Left lobe of liver (tissue), 2 donors: ENCODE measurements around the gene DOCK3. TPM values are rescaled to one million over a fixed set of nuclear protein-coding genes. Genes with fewer than 3 reads are reported as not detected.

Source experiments
- ATAC-seq: fragments of 200-7000 bp; cut with Tn5 transposase; one replicate; pipeline ENCODE4 v1.9.1; 2020; ENCODE audit warnings: mild to moderate bottlenecking, moderate library complexity
- DNase-seq: peaks from one replicate; pipeline ENCODE4 v3.0.0-alpha.2; 2020; ENCODE audit warnings: low spot score
- total RNA-seq: library from RNA; stranded (reverse); gene quantifications from one replicate; pipeline ENCODE4 v1.2.1, GENCODE V29; 2021
- donor health status: DM: no; HTN: no; CAD: no; lungs with moderate emphysema.
- donor health status: DM: no; HTN: yes; CAD: no.

Gene DOCK3
- total RNA-seq, 1 donor from 2014 or later = not detected

- no peak for DNase-seq
- no peak for ATAC-seq
Observed at GRCh38 chr3:51392355-51393133, 717.8 kb downstream of the DOCK3 start.

- DNase-seq (no peak), ATAC-seq (no peak)
Observed at GRCh38 chr3:51393134-51393495, 718.4 kb downstream of the DOCK3 start.

GRCh38 chr3:51393564-51393963, 718.8 kb downstream of the DOCK3 start:
- DNase-seq (peak; percentile 42), ATAC-seq (no peak)

GRCh38 chr3:51394541-51394940, 719.8 kb downstream of the DOCK3 start:
- ATAC-seq (no peak), DNase-seq (peak; percentile 32)

DNA sequence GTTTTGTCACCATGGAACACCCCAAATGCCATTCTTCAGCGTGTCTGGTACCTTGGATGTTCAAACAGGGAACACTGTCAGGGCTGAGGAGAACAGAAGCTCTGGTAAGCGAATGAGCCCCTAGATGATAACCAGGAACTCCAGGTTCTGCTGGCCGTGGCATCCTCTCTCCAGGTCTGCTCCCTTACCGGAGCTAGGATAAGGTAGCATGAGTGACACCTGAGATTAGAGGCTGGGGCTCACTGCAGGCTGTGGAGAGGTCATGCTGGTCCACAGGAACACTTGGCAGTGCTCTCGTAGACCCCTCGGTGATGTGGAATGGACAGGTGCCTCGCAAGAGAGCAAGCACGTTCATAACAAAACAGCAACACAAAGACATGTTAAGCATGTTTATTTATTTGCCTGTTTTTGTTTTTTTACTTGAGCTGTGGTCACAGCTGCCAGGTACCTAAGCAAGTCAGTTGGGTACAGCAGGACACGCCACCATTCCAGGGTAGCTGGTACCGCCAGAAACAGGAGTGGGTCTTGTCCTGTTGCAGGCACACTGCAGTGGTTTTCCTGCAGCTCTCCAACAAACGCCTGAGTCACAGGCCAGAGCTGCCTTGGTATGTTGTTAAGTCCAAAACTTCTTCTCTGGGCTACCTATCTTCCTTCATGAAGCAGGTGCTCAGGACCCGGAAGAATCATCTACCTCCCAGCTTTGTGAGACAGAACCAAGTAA, 720.9 kb downstream of the DOCK3 start:
- DNase-seq = peak; percentile 30
- no peak for ATAC-seq

GRCh38 chr3:51396401-51396800, 721.7 kb downstream of the DOCK3 start:
- DNase-seq (peak; percentile 33), ATAC-seq (no peak)

DNA sequence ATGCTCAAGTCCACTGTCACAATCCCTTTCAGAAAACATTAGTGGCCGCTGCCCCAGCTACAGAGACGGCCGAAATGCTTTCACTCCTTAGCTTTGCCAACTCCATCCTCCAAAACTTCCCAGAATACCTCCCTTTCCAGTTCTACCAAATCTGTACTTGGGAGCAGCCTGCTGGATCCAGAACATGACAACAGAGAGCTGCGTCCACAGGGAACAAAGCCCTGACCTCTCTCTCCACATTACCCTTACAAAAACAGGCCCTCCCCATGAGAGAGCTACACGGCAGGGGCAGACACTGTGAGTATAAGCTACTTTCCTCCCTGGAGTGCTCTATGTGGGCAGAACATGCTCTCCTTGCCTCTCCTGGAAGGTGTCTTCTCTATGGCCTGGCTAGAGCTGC, 722.7 kb downstream of the DOCK3 start:
- peak; percentile 18 for DNase-seq
- no peak for ATAC-seq

- peak; percentile 14 for DNase-seq
- ATAC-seq = no peak
Observed at GRCh38 chr3:51398595-51399310, 724.0 kb downstream of the DOCK3 start.

DNA sequence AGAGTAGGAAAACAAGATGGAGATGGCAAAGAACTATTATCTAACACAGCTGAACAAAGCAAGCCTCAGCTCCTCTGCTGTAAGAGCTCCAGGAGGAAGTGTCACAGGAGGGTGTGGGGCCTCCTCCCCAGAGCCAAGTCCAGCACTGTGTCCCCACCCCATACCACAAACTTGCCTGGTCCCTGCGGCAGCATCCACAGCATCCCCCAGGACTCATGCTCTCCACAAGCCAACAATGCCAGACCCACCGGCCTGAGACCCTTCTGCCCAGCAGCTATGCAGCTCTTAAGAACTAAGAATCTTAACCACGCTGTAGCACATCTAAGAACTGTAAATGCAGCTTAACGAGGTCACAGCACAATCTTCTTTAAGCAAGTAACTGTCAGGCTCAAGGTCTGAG, 725.4 kb downstream of the DOCK3 start:
- no peak for ATAC-seq
- peak; percentile 18 for DNase-seq

- DNase-seq = peak; percentile 19
Observed at GRCh38 chr3:51401735-51402134, 727.0 kb downstream of the DOCK3 start.

GRCh38 chr3:51403675-51404074, 728.9 kb downstream of the DOCK3 start:
- no peak for ATAC-seq

More at GRCh38 chr3:51401735-51402134, 727.0 kb downstream of the DOCK3 start:
- no peak for ATAC-seq

DNA sequence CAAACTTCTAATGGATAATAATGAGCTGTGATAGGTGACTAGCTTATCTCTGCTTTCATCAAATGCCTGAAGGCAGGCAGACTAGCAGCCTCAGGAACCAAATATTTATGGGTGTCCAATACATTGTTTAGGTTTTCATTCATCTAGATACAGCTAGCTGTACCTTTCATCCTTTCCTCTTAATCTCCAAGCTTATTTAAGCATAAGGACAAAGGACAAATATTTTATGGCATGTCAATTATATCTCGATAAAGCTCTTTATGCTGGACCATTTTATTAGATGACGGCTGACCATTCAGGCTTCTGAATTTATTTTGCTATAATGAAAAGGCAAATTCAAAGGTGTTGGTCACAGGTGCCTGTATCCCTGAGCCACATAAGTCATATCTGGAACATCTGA, 733.3 kb downstream of the DOCK3 start:
- no peak for DNase-seq

More at GRCh38 chr3:51403675-51404074, 728.9 kb downstream of the DOCK3 start:
- DNase-seq = no peak

DNA sequence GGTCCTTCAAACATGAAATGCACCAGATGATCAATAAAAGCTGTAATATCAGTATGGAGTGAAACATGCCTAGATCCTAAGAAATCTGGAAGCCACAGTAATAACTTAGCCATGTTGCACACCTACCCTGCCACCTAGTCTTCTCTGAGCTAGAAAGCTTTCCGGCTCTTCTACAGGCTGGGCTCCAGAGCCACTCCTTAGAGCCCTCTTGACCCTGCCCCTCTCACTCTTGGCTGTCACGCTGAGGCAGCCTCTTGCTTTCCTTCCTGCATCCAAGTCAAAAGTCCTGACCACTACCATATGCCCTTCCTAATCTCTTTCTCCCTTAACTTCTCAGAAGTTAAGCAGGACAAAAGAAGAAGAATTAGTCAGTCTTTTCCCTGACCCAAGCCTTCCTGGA, 734.1 kb downstream of the DOCK3 start:
- no peak for DNase-seq
- no peak for ATAC-seq

More for the DNA sequence above, 733.3 kb downstream of the DOCK3 start:
- no peak for ATAC-seq

- ATAC-seq (no peak), DNase-seq (no peak)
Observed at GRCh38 chr3:51422211-51422610, 747.5 kb downstream of the DOCK3 start.

- ATAC-seq = no peak
- no peak for DNase-seq
Observed at GRCh38 chr3:51426921-51427320, 752.2 kb downstream of the DOCK3 start.

DNA sequence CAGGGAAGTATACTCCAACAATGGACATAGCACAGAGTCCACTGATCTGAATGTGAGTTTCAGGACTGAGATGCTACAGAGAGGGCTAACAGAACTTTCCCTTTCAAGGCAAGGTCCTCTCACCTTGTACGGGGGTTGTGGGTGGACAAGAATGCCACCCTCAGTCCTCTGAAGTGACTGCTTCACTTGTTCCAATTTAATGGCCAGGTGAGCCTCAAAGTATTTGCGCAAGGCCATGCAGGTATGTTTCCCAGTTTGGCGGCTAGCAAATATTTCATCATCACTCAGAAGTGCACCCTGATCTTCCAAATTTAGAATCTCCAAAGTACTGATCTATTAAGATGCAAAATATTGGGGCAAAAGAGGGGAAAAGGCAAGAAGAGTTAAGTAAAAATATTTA, 754.4 kb downstream of the DOCK3 start:
- DNase-seq (no peak), ATAC-seq (peak; percentile 59)

Other genes starting within 250 kb of the DOCK3 start
- gene CACNA2D2, start 171.3 kb upstream of the DOCK3 start, total RNA-seq = 0.50 TPM
- gene C3orf18, start 107.2 kb upstream of the DOCK3 start, total RNA-seq = 3.0 TPM
- gene HEMK1, start 105.4 kb upstream of the DOCK3 start, total RNA-seq = 16.8 TPM
- 8.5 TPM for gene CISH, start 63.2 kb upstream of the DOCK3 start, total RNA-seq
- 16.1 TPM for gene MAPKAPK3, start 57.8 kb upstream of the DOCK3 start, total RNA-seq